Peyer's patch (tissue), 4 donors: ENCODE results near the gene PRKAR1B. TPM values are rescaled to one million over a fixed set of nuclear protein-coding genes. Genes with fewer than 3 reads are reported as not detected.

Source experiments
- DNase-seq, 3 donors: peaks; one replicate each; pipeline ENCODE4 v3.0.0-alpha.2; 2017 to 2019
- H3K27ac ChIP-seq, 4 donors: fragments of 200-600 bp; sonication (generic); one replicate each; pipeline ENCODE4 v1.5.1; 2016 to 2019
- H3K27me3 ChIP-seq, 2 donors: fragments of 200-600 bp; sonication (generic); one replicate each; pipeline ENCODE4 v1.5.1; 2019
- H3K36me3 ChIP-seq, 3 donors: fragments of 200-600 bp; sonication (generic); one replicate each; pipeline ENCODE4 v1.5.1; 2016 to 2019
- H3K4me1 ChIP-seq, 4 donors: fragments of 200-600 bp; sonication (generic); one replicate each; pipeline ENCODE4 v1.5.1; 2016 to 2019
- H3K4me3 ChIP-seq, 4 donors: fragments of 200-600 bp; sonication (generic); 1 replicate in 3 of 4; 2 replicates in 1 of 4; pipeline ENCODE4 v1.5.1; 2016 to 2019; ENCODE audit warnings: mild to moderate bottlenecking in 1 of 4
- H3K9me3 ChIP-seq, 4 donors: fragments of 200-600 bp; sonication (generic); one replicate each; pipeline ENCODE4 v1.5.1; 2016 to 2019; ENCODE audit warnings: mild to moderate bottlenecking in 1 of 4
- POLR2A ChIP-seq, 2 donors: fragments of 450-650 bp; IDR thresholded peaks; one replicate each; pipeline ENCODE4 v1.5.1; 2017; ENCODE audit warnings: antibody characterized with exemption in 2 of 2, mild to moderate bottlenecking in 2 of 2, moderate library complexity in 2 of 2
- total RNA-seq, 4 donors: library from RNA; depleted of rRNA; stranded (reverse); fragments of >200 nt; gene quantifications; one replicate each; pipeline ENCODE4 v1.1.0, GENCODE V29; 2016
- TF ChIP-seq, protein P1 (sequence below), 6 experiments: fragments of 450-650 bp in 4 of 6; fragments of 200-600 bp in 2 of 6; sonication (generic) in 1 of 6; IDR thresholded peaks; one replicate each; pipeline ENCODE4 v1.5.1; 2017 to 2019; ENCODE audit warnings: antibody characterized with exemption in 6 of 6, mild to moderate bottlenecking in 3 of 6, moderate library complexity in 1 of 6

The PRKAR1B gene
- total RNA-seq, 4 donors from 2014 or later, result 13.0 to 42.9 (median 17.0) TPM

DNA sequence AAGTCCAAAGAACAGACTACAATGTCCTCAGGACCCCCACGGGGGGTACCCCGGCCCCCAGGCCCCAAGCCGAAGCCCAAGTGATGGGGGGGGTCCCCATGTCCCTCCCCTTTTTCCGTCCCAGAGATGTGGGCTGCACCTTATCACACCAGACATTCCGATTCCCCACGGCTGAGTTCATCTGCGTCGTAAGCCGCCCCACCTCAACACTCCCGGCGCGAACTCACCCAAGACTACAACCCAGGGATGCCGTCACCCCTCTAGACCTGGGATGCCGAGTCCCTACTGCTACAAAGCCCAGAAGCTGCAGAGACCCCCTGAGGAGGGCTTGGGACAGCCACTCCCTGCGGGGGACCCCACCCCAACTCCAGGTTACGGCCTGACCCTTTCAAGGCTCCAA lies 221.9 kb downstream of the PRKAR1B start:
- H3K27me3 ChIP-seq, result no peaks in the 10 kb centered on the region
- DNase-seq, result peak in 1 of 3 donors; percentile 46
- peak overlapping the region in 3 of 4 donors; percentile 80 to 91 (median 82) for H3K27ac ChIP-seq
- no peak overlapping the region for H3K4me3 ChIP-seq
- no peaks in the 10 kb centered on the region for H3K9me3 ChIP-seq
- peaks cover 0 to 48% (median 7%) of the 10 kb centered on the region in 4 donors for H3K4me1 ChIP-seq
- TF ChIP-seq, protein P1, sequence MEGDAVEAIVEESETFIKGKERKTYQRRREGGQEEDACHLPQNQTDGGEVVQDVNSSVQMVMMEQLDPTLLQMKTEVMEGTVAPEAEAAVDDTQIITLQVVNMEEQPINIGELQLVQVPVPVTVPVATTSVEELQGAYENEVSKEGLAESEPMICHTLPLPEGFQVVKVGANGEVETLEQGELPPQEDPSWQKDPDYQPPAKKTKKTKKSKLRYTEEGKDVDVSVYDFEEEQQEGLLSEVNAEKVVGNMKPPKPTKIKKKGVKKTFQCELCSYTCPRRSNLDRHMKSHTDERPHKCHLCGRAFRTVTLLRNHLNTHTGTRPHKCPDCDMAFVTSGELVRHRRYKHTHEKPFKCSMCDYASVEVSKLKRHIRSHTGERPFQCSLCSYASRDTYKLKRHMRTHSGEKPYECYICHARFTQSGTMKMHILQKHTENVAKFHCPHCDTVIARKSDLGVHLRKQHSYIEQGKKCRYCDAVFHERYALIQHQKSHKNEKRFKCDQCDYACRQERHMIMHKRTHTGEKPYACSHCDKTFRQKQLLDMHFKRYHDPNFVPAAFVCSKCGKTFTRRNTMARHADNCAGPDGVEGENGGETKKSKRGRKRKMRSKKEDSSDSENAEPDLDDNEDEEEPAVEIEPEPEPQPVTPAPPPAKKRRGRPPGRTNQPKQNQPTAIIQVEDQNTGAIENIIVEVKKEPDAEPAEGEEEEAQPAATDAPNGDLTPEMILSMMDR (IDR thresholded peaks at IDR 0.05), result no peak
- TF ChIP-seq POLR2A (IDR thresholded peaks at IDR 0.05), result no peak
- peaks cover 0 to 45% (median 0%) of the 10 kb centered on the region in 3 donors for H3K36me3 ChIP-seq

DNA sequence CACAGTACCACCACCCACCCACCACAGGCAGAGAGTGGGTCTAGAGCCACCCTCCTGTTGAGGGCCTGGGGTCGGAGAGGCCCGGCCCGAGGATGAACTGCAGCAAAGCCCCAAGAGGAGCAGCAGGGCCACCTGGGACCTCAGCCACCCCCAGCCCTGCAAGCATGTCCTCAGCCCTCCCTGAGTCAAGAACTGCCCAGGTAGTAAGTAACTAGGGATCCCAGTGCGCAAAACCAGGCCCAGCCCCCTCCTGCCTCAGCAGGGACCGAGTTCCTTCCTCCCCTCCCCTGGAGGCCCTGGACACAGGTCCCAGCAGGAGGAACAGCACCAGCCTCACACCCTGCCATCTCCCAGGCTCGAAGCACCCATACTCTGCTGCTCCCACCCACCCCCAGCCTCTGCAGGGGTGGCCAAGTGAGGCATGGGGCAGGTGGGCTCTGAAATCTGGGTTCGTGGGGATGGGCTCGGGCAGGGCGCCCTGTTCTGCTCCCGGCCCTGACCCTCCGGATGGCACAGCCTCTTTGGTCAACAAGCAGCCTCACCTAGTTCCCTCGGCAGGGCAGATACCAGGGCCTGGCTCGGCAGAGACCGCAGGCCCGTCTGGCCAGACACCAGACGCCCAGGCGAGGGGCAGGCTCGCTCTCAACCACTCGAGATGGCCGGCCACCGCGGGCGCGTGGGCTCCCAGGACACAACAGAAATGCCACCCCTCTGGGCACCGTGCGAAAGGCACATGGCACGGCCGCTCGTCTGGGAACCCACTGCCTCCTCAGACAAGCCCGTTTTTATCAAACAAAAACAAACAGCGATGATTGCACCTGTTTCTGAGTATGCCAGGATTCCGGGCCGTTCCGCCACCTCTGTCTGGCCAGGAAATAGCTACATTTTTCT lies 222.6 kb downstream of the PRKAR1B start:
- H3K4me3 ChIP-seq, result no peak overlapping the region

DNA sequence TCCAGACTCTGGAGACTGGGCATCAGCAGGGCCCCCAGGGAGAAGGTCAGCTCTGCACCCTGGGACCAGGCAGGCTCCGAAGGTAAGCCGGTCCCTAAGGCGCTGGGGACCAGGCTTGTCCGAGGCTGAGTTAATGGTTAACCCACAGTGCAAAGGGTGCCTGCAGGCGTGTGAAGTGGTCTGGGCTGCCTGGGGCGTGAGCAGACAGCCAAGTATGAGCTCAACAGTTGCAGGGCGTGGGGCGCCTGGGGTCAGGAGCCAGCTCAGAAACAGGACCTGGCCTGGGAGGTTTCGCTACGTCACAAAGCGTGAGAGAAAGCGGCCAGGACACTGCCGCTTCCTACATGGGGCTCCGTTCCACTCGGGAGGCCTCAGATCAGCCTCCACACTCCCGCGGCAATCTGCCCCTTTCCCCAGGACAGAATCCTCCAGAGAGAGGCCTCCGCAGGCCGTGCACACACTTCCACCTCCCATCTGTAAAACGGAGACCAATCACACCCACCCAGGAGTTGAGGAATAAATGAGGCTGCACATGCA lies 223.4 kb downstream of the PRKAR1B start:
- no peaks in the 10 kb centered on the region for H3K9me3 ChIP-seq
- DNase-seq, result peak in 2 of 3 donors; percentile 94
- peaks cover 0 to 48% (median 7%) of the 10 kb centered on the region in 4 donors for H3K4me1 ChIP-seq
- peak; percentile 44 to 69 for TF ChIP-seq POLR2A (IDR thresholded peaks at IDR 0.05)
- TF ChIP-seq, protein P1 (IDR thresholded peaks at IDR 0.05), result no peak
- H3K27ac ChIP-seq, result peak overlapping the region in 3 of 4 donors; percentile 80 to 91 (median 82)
- no peaks in the 10 kb centered on the region for H3K27me3 ChIP-seq
- H3K36me3 ChIP-seq, result peaks cover 0 to 48% (median 0%) of the 10 kb centered on the region in 3 donors
- H3K4me3 ChIP-seq, result peak overlapping the region in 1 of 4 donors; percentile 15

More for the DNA sequence above, 222.6 kb downstream of the PRKAR1B start:
- TF ChIP-seq, protein P1 (IDR thresholded peaks at IDR 0.05), result no peak
- no peak for TF ChIP-seq POLR2A (IDR thresholded peaks at IDR 0.05)
- Histone ChIP-seq H3K9me3 (no peaks in the 10 kb centered on the region), H3K27ac (peak overlapping the region; percentile 13 to 91 (median 81)), H3K36me3 (peaks cover 0 to 46% (median 0%) of the 10 kb centered on the region in 3 donors), H3K27me3 (no peaks in the 10 kb centered on the region), H3K4me1 (peaks cover 0 to 48% (median 7%) of the 10 kb centered on the region in 4 donors)
- peak in 1 of 3 donors; percentile 79 for DNase-seq

- no peaks in the 10 kb centered on the region for H3K27me3 ChIP-seq
- H3K9me3 ChIP-seq, result no peaks in the 10 kb centered on the region
- peaks cover 0 to 56% (median 0%) of the 10 kb centered on the region in 3 donors for H3K36me3 ChIP-seq
- TF ChIP-seq POLR2A (IDR thresholded peaks at IDR 0.05), result no peak
- TF ChIP-seq, protein P1 (IDR thresholded peaks at IDR 0.05), result no peak
- DNase-seq, result no peak
- no peak overlapping the region for H3K4me3 ChIP-seq
- H3K4me1 ChIP-seq, result peaks cover 0 to 42% (median 7%) of the 10 kb centered on the region in 4 donors
- H3K27ac ChIP-seq, result peak overlapping the region in 1 of 4 donors; percentile 91
Measured at GRCh38 chr7:502296-502695, 224.8 kb downstream of the PRKAR1B start.

GRCh38 chr7:501526-501925 lies 225.6 kb downstream of the PRKAR1B start:
- H3K4me3 ChIP-seq, result no peak overlapping the region
- TF ChIP-seq POLR2A (IDR thresholded peaks at IDR 0.05), result no peak
- TF ChIP-seq, protein P1 (IDR thresholded peaks at IDR 0.05), result no peak
- H3K27ac ChIP-seq, result no peak overlapping the region
- no peaks in the 10 kb centered on the region for H3K27me3 ChIP-seq
- no peak for DNase-seq
- peaks cover 0 to 39% (median 7%) of the 10 kb centered on the region in 4 donors for H3K4me1 ChIP-seq
- no peaks in the 10 kb centered on the region for H3K9me3 ChIP-seq
- peaks cover 0 to 56% (median 0%) of the 10 kb centered on the region in 3 donors for H3K36me3 ChIP-seq
